Neutrophil (primary cell): Measurements from ENCODE around the gene TPX2.

ENCODE experiments used
- H3K27ac ChIP-seq: fragments of 200-600 bp; sonication (generic); 2 replicates; pipeline ENCODE4 v1.5.1; 2016; ENCODE audit warnings: mild to moderate bottlenecking, moderate library complexity
- H3K27me3 ChIP-seq: fragments of 200-600 bp; sonication (generic); 2 replicates; pipeline ENCODE4 v1.6.0; 2016; ENCODE audit warnings: mild to moderate bottlenecking
- H3K36me3 ChIP-seq: fragments of 200-600 bp; sonication (generic); 2 replicates; pipeline ENCODE4 v1.5.1; 2017
- H3K4me1 ChIP-seq, 2 experiments: fragments of 200-600 bp in 1 of 2; sonication (generic) in 1 of 2; 1 replicate in 1 of 2; 2 replicates in 1 of 2; pipeline versions ENCODE4 v1.5.1 to v1.6.1; 2013 to 2016; ENCODE audit warnings: low read depth in 1 of 2, low read length in 1 of 2, mild to moderate bottlenecking in 1 of 2, moderate library complexity in 1 of 2; ENCODE audit not compliant: control insufficient read depth in 1 of 2, insufficient read depth in 1 of 2
- H3K4me3 ChIP-seq, 2 experiments: fragments of 200-600 bp in 1 of 2; sonication (generic) in 1 of 2; 1 replicate in 1 of 2; 2 replicates in 1 of 2; pipeline ENCODE4 v1.5.1; 2013 to 2016; ENCODE audit warnings: low read depth in 1 of 2, low read length in 1 of 2, mild to moderate bottlenecking in 1 of 2, moderate library complexity in 1 of 2
- H3K9me3 ChIP-seq: fragments of 200-600 bp; sonication (generic); 2 replicates; pipeline ENCODE4 v1.5.1; 2016
- TF ChIP-seq, protein P1 (sequence below): fragments of 200-600 bp; sonication (generic); IDR thresholded peaks from 2 replicates; pipeline ENCODE4 v1.5.1; 2016; ENCODE audit warnings: antibody characterized with exemption

Gene TPX2

DNA sequence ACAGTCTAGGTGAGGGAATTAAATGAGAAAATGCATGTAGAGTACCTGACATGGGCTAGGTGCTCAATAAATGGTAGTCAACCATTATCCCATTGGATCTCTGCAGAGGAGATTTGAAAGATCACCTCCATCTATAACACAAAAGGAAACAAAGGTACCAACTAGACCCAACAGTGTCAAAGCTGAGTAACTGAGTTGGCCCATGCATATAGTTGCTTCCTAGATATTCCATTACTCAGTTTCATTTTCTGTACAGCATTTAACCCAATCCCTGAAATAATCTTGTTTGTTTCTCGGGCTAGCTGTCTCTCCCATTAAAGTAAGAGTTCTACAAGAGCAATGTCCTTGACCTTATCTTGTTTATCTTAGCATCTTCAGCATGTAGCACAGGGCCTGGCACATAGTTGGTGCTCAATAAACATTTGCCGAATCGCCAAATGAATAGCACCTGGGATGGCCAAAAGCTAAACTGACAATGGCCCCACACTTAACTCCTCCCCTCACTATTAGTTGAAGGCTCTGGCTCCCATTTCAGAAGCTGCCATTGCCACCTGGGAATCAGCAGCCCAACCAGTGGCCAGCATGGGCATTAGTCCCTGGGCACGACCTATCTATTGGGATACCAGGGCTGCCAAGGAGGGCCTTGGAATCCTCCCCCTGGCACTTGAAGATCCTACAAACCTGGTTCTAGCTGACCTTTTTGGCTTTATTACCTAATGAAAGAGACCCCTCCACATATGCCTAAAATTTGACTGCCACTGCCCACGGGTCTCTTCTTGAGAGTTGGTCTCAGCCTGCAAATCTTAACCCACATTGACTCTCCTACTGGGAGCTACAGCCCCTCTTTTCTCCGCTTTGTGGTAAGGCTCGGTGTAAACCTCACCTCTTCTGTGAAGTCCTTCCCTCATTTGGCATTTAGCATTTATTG lies 39.0 kb upstream of the TPX2 start:
- Histone ChIP-seq H3K27me3 (no peaks in the 10 kb centered on the region), H3K36me3 (peaks cover 21% of the 10 kb centered on the region), H3K27ac (peak overlapping the region; percentile 50), H3K9me3 (no peaks in the 10 kb centered on the region), H3K4me3 (no peak overlapping the region), H3K4me1 (peaks cover 13% of the 10 kb centered on the region in 2 experiments)
- TF ChIP-seq, protein P1, sequence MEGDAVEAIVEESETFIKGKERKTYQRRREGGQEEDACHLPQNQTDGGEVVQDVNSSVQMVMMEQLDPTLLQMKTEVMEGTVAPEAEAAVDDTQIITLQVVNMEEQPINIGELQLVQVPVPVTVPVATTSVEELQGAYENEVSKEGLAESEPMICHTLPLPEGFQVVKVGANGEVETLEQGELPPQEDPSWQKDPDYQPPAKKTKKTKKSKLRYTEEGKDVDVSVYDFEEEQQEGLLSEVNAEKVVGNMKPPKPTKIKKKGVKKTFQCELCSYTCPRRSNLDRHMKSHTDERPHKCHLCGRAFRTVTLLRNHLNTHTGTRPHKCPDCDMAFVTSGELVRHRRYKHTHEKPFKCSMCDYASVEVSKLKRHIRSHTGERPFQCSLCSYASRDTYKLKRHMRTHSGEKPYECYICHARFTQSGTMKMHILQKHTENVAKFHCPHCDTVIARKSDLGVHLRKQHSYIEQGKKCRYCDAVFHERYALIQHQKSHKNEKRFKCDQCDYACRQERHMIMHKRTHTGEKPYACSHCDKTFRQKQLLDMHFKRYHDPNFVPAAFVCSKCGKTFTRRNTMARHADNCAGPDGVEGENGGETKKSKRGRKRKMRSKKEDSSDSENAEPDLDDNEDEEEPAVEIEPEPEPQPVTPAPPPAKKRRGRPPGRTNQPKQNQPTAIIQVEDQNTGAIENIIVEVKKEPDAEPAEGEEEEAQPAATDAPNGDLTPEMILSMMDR = no peak

DNA sequence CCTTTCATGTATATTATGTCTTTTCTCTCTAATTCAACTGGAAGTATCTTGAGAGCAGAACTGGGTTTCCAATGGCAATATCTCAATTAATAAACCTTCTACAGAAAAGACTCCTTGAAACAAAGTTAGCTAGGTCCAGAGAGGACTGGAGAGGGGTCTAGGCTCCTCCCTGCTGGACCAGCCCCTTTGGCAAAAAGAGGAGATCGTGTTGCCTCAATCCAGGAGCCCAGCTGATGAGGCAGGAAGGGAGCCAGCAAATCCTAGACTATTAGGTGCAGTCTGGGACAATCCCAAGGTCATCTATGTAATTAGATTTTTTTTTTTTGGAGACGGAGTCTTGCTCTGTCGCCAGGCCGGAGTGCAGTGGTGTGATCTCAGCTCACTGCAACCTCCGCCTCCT lies 38.3 kb upstream of the TPX2 start:
- Histone ChIP-seq H3K9me3 (no peaks in the 10 kb centered on the region), H3K4me1 (peaks cover 20% of the 10 kb centered on the region in 2 experiments), H3K4me3 (no peak overlapping the region), H3K27ac (no peak overlapping the region), H3K36me3 (peaks cover 21% of the 10 kb centered on the region), H3K27me3 (no peaks in the 10 kb centered on the region)
- TF ChIP-seq, protein P1 = no peak

DNA sequence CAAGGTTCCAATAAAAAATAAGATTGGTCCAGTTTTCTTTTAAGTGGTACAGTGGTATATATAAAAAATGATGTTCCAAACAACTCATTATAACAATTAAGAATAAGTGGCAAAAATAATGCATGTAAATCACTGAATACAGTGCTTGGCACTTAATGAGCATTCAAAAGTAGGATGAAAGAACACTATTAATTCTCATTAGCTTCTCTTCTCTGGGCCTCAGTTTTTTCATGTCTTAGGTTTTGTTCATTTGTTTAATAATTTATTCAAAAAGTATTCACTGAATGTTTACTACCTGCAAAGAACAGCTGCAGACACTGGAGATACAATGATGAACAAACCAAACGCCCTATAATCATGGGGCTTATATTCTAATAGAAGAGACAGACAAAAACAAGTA lies 37.5 kb upstream of the TPX2 start:
- H3K4me3 ChIP-seq = no peak overlapping the region
- TF ChIP-seq, protein P1 = no peak
- peaks cover 28% of the 10 kb centered on the region in 2 experiments for H3K4me1 ChIP-seq
- no peaks in the 10 kb centered on the region for H3K27me3 ChIP-seq
- H3K36me3 ChIP-seq = peaks cover 13% of the 10 kb centered on the region
- H3K27ac ChIP-seq = no peak overlapping the region
- H3K9me3 ChIP-seq = no peaks in the 10 kb centered on the region

DNA sequence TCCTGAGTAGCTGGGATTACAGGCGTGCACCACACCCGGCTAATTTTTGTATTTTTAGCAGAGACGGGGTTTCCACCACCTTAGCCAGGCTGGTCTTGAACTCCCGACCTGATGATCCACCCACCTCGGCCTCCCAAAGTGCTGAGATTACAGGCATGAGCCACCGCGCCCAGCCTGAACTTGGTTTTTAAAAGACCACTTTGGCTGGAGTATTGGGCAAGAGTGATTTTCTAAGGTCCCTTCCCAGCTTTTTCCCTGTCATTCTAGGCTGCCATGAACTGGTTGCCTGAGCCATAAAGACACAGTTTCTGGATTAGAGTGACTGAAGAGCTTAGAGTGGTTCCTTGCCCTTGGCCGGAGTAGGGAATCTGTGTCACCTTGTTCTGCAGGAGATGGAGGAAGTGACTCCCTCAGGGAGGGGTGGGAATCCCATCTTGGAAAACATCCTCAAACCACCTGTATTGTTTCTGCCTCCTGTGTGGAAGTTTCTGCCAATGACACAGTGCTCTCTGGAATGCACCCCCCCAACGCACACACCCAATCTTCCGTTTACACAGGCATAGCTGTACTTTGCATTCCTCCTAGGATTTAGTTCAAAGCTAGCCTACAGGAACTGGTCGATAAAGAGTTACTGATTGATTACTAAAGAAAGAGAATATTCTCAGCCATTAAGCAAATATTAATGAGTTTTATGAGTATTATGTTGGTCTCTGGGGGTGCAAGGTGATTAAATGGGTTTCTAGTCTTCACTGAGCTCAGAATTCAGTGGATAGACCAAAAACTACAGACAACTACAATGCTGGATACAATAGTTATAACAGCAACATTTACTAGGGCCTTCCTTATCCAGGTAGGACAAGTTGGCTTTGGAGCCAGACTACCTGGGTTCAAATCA lies 34.6 kb upstream of the TPX2 start:
- H3K9me3 ChIP-seq = no peaks in the 10 kb centered on the region
- TF ChIP-seq, protein P1 = no peak
- peaks cover 19% of the 10 kb centered on the region for H3K36me3 ChIP-seq
- H3K4me3 ChIP-seq = no peak overlapping the region
- peaks cover 45 to 47% of the 10 kb centered on the region in 2 experiments for H3K4me1 ChIP-seq
- H3K27ac ChIP-seq = peak overlapping the region; percentile 74
- no peaks in the 10 kb centered on the region for H3K27me3 ChIP-seq

DNA sequence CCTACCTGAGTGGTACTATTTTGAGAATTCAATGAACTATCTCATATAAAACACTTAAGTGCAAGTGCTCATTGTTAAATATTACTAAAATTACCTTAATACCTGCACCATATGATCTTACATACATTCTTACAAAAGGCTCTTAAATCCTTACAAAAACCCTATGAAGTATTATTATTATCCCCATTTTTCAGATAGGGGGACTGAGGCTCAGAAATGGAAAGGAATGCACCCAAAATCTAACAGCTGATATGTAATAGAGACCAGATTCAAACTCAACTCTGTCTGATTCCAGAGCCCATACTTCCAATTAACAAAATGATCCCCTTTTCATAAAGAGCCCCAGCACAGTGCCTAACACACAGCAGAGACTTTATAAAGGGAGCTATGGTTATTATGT lies 33.9 kb upstream of the TPX2 start:
- no peaks in the 10 kb centered on the region for H3K27me3 ChIP-seq
- H3K9me3 ChIP-seq = no peaks in the 10 kb centered on the region
- H3K4me1 ChIP-seq = peaks cover 42 to 45% of the 10 kb centered on the region in 2 experiments
- H3K4me3 ChIP-seq = no peak overlapping the region
- peak overlapping the region; percentile 74 for H3K27ac ChIP-seq
- peaks cover 18% of the 10 kb centered on the region for H3K36me3 ChIP-seq
- TF ChIP-seq, protein P1 = no peak
